ENCODE data around the gene ECSIT.
A peak's percentile ranks its signal among the peaks of the same experiment; 100 is the strongest.

Gene ECSIT

GRCh38 chr19:11549386-11549953 is 20.5 kb upstream of the ECSIT start:
- no peak for DNase-seq (ENCODE audit: low read depth in 2 of 2)

- DNase-seq (ENCODE audit: low read depth in 2 of 2): no peak
These were observed 19.2 kb upstream of the ECSIT start for GRCh38 chr19:11547929-11548700.

- DNase-seq (ENCODE audit: low read depth in 2 of 2): no peak
These were observed 12.3 kb upstream of the ECSIT start for GRCh38 chr19:11541238-11541637.

- DNase-seq (ENCODE audit: low read depth in 2 of 2): no peak
These were observed 11.7 kb upstream of the ECSIT start for GRCh38 chr19:11540645-11541044.

GRCh38 chr19:11539495-11540365 is 10.8 kb upstream of the ECSIT start:
- no peak for DNase-seq (ENCODE audit: low read depth in 2 of 2)

- no peak for DNase-seq (ENCODE audit: low read depth in 2 of 2)
These were observed 9.5 kb upstream of the ECSIT start, which contains the start of gene CNN1 for GRCh38 chr19:11538232-11539036. Gene CNN1, plus strand, starts transcription at chr19:11538851. Its CDS starts 77 bp downstream, at chr19:11538928.

- DNase-seq (ENCODE audit: low read depth in 2 of 2): peak; percentile 56 to 76
These were observed 7.1 kb upstream of the ECSIT start for GRCh38 chr19:11535792-11536595.

GRCh38 chr19:11534948-11535347 is 6.0 kb upstream of the ECSIT start:
- no peak for DNase-seq (ENCODE audit: low read depth in 2 of 2)

GRCh38 chr19:11534538-11534937 is 5.6 kb upstream of the ECSIT start:
- no peak for DNase-seq (ENCODE audit: low read depth in 2 of 2)

- DNase-seq (ENCODE audit: low read depth in 2 of 2): no peak
These were observed 1.5 kb upstream of the ECSIT start for GRCh38 chr19:11530432-11530831.

- DNase-seq (ENCODE audit: low read depth in 2 of 2): no peak
These were observed 9.8 kb downstream of the ECSIT start for GRCh38 chr19:11519138-11519537.

- DNase-seq (ENCODE audit: low read depth in 2 of 2): no peak
These were observed 15.0 kb downstream of the ECSIT start for GRCh38 chr19:11513946-11514345.

GRCh38 chr19:11510444-11510843 is 18.5 kb downstream of the ECSIT start:
- no peak for DNase-seq (ENCODE audit: low read depth in 2 of 2)

GRCh38 chr19:11507370-11508078 is 21.4 kb downstream of the ECSIT start:
- no peak for DNase-seq (ENCODE audit: low read depth in 2 of 2)

- no peak for DNase-seq (ENCODE audit: low read depth in 2 of 2)
These were observed 22.0 kb downstream of the ECSIT start for GRCh38 chr19:11506967-11507366.

GRCh38 chr19:11506101-11506555 is 22.8 kb downstream of the ECSIT start:
- no peak for DNase-seq (ENCODE audit: low read depth in 2 of 2)

- peak; percentile 90 to 92 for DNase-seq (ENCODE audit: low read depth in 2 of 2)
These were observed 23.3 kb downstream of the ECSIT start, which contains the start of gene ZNF653 for GRCh38 chr19:11505504-11506100. Gene ZNF653, minus strand, starts transcription at chr19:11505839. Its CDS starts 53 bp downstream, at chr19:11505786.

- peak; percentile 92 to 95 for DNase-seq (ENCODE audit: low read depth in 2 of 2)
These were observed 23.9 kb downstream of the ECSIT start for GRCh38 chr19:11505032-11505503.

- DNase-seq (ENCODE audit: low read depth in 2 of 2): no peak
These were observed 24.4 kb downstream of the ECSIT start for GRCh38 chr19:11504502-11505031.

Data from stimulated activated CD8-positive, alpha-beta memory T cell treated with anti-CD3 and anti-CD28 coated beads, Interleukin-7, amount 100 ng/mL, for 4 hours (primary cell).